ENCODE data around the gene ADAMTS4. TPM values are rescaled to one million over a fixed set of nuclear protein-coding genes. Genes with fewer than 3 reads are reported as not detected.
A peak's percentile ranks its signal among the peaks of the same experiment; 100 is the strongest.

Gene ADAMTS4
- total and polyA plus RNA-seq, 9 of the 15 experiments (the other 6 are each of a cell fraction or from before 2014, with no cell fraction given), result 0.07 to 3.7 (median 0.41) TPM

- TF ChIP-seq SIX5 (IDR thresholded peaks at IDR 0.05; ENCODE audit: borderline replicate concordance in 1 of 2, insufficient read depth in 1 of 2, low read depth in 1 of 2, low read length in 2 of 2) (no peak), ZBED1 (IDR thresholded peaks at IDR 0.05) (peak; percentile 93), ASH1L (IDR thresholded peaks at IDR 0.05; ENCODE audit: borderline replicate concordance, low read depth, partially characterized antibody) (no peak), SIN3A (IDR thresholded peaks at IDR 0.05; ENCODE audit: borderline replicate concordance in 2 of 2, control insufficient read depth in 1 of 2, low read depth in 2 of 2, low read length in 2 of 2) (peak; percentile 55 to 62; a peak in 1 of 4 replicates), BRF1 (IDR thresholded peaks at IDR 0.05; ENCODE audit: borderline replicate concordance, extremely low read depth, insufficient read length) (no peak), DEAF1 (CRISPR knock-in tag; IDR thresholded peaks at IDR 0.05) (no peak), E4F1 (CRISPR knock-in tag; IDR thresholded peaks at IDR 0.05; ENCODE audit: borderline replicate concordance) (no peak), NELFE (IDR thresholded peaks at IDR 0.05; ENCODE audit: insufficient read depth, insufficient read length) (no peak), CEBPZ (IDR thresholded peaks at IDR 0.05; ENCODE audit: borderline replicate concordance, low read depth, low read length) (no peak), SIRT6 (IDR thresholded peaks at IDR 0.05; ENCODE audit: low read depth, low read length) (no peak), HLTF (IDR thresholded peaks at IDR 0.05) (peak; percentile 62; the same call in 1 of the 2 replicates), JUNB (CRISPR knock-in tag; conservative IDR thresholded peaks at IDR 0.05) (no peak), KDM1A (IDR thresholded peaks at IDR 0.05) (peak; percentile 93 to 94), ILK (tag; IDR thresholded peaks at IDR 0.05; ENCODE audit: borderline replicate concordance, low read depth) (no peak), RBM34 (IDR thresholded peaks at IDR 0.05; ENCODE audit: borderline replicate concordance, insufficient read depth, low read length) (no peak), ATF3 (IDR thresholded peaks at IDR 0.05) (no peak; the same call in 1 of the 2 replicates), ATF3 (CRISPR knock-in tag; conservative IDR thresholded peaks at IDR 0.05) (no peak)
Observed at GRCh38 chr1:161165742-161166668, 32.8 kb downstream of the ADAMTS4 start, which contains the start of gene PPOX (continued).
